H9 (cell line): Measurements from ENCODE around the gene FSIP1. TPM values are rescaled to one million over a fixed set of nuclear protein-coding genes. Genes with fewer than 3 reads are reported as not detected.

Source experiments
- DNase-seq: peaks from one replicate; pipeline ENCODE4 v3.0.0-alpha.2; 2017
- H2AFZ ChIP-seq: one replicate; pipeline ENCODE4 v1.6.1; 2013; ENCODE audit warnings: mild to moderate bottlenecking, low read length, control low read depth, moderate library complexity
- H2AK5ac ChIP-seq: 2 replicates; pipeline ENCODE4 v1.6.1; 2013; ENCODE audit warnings: low read length, control low read depth, mixed read lengths; ENCODE audit not compliant: insufficient read length
- H2BK120ac ChIP-seq: one replicate; pipeline ENCODE4 v1.6.1; 2013; ENCODE audit warnings: low read depth, mild to moderate bottlenecking, low read length, control low read depth, inconsistent platforms; ENCODE audit not compliant: poor library complexity, severe bottlenecking
- H2BK12ac ChIP-seq: 2 replicates; pipeline ENCODE4 v1.6.1; 2013; ENCODE audit warnings: low read length, control low read depth, mixed read lengths, low read depth; ENCODE audit not compliant: insufficient read length
- H2BK15ac ChIP-seq: 2 replicates; pipeline ENCODE4 v1.6.1; 2013; ENCODE audit warnings: low read depth, low read length, control low read depth
- H2BK20ac ChIP-seq: one replicate; pipeline ENCODE4 v1.6.1; 2013; ENCODE audit warnings: low read depth, mild to moderate bottlenecking, low read length, control low read depth, inconsistent platforms; ENCODE audit not compliant: poor library complexity, severe bottlenecking
- H2BK5ac ChIP-seq: 2 replicates; pipeline ENCODE4 v1.6.1; 2013; ENCODE audit warnings: low read length, control low read depth, mixed read lengths; ENCODE audit not compliant: insufficient read length
- H3K14ac ChIP-seq: 2 replicates; pipeline ENCODE4 v1.6.1; 2013; ENCODE audit warnings: low read length, control low read depth; ENCODE audit not compliant: insufficient read depth
- H3K18ac ChIP-seq: 2 replicates; pipeline ENCODE4 v1.6.1; 2013; ENCODE audit warnings: low read depth, mild to moderate bottlenecking, mixed read lengths, low read length, control low read depth; ENCODE audit not compliant: insufficient read length
- H3K23ac ChIP-seq: 2 replicates; pipeline ENCODE4 v1.6.1; 2013; ENCODE audit warnings: low read length, control low read depth, mixed read lengths, low read depth; ENCODE audit not compliant: insufficient read length
- H3K23me2 ChIP-seq: 2 replicates; pipeline ENCODE4 v1.6.1; 2013; ENCODE audit warnings: low read depth, mild to moderate bottlenecking, mixed read lengths, low read length, control low read depth; ENCODE audit not compliant: insufficient read length, poor library complexity, severe bottlenecking
- H3K27ac ChIP-seq: 2 replicates; pipeline ENCODE4 v1.5.1; 2013; ENCODE audit warnings: low read length, control low read depth, mixed read lengths, low read depth; ENCODE audit not compliant: insufficient read length
- H3K27me3 ChIP-seq: 2 replicates; pipeline ENCODE4 v1.6.1; 2013; ENCODE audit warnings: low read length, control low read depth, inconsistent platforms; ENCODE audit not compliant: insufficient read depth
- H3K4ac ChIP-seq: 2 replicates; pipeline ENCODE4 v1.6.1; 2013; ENCODE audit warnings: low read depth, mild to moderate bottlenecking, control low read depth, inconsistent platforms, low read length, moderate library complexity
- H3K4me1 ChIP-seq: 2 replicates; pipeline ENCODE4 v1.6.1; 2013; ENCODE audit warnings: low read length, control low read depth, inconsistent platforms; ENCODE audit not compliant: insufficient read depth
- H3K4me2 ChIP-seq: 2 replicates; pipeline ENCODE4 v1.6.1; 2013; ENCODE audit warnings: low read length, control low read depth, mixed read lengths; ENCODE audit not compliant: insufficient read length, insufficient read depth
- H3K56ac ChIP-seq: 2 replicates; pipeline ENCODE4 v1.6.1; 2013; ENCODE audit warnings: low read depth, mild to moderate bottlenecking, mixed read lengths, low read length, control low read depth; ENCODE audit not compliant: insufficient read length
- H3K79me1 ChIP-seq: 2 replicates; pipeline ENCODE4 v1.6.1; 2013; ENCODE audit warnings: low read depth, mild to moderate bottlenecking, moderate library complexity, low read length, control low read depth, inconsistent platforms; ENCODE audit not compliant: insufficient read depth, poor library complexity, severe bottlenecking
- H3K79me2 ChIP-seq: 2 replicates; pipeline ENCODE4 v1.6.1; 2013; ENCODE audit warnings: low read length, control low read depth, inconsistent platforms; ENCODE audit not compliant: insufficient read depth
- H3K9ac ChIP-seq: 2 replicates; pipeline ENCODE4 v1.6.1; 2013; ENCODE audit warnings: low read length, control low read depth, mixed read lengths; ENCODE audit not compliant: insufficient read length; ENCODE audit errors: extremely low read depth
- H3K9me3 ChIP-seq: one replicate; pipeline ENCODE4 v1.6.1; 2013; ENCODE audit warnings: low read depth, low read length, inconsistent platforms; ENCODE audit not compliant: control insufficient read depth
- H3T11ph ChIP-seq: one replicate; pipeline ENCODE4 v1.6.1; 2013; ENCODE audit warnings: mild to moderate bottlenecking, low read length, control low read depth, inconsistent platforms
- H4K20me1 ChIP-seq: one replicate; pipeline ENCODE4 v1.6.1; 2013; ENCODE audit not compliant: control insufficient read depth, insufficient read length, insufficient read depth
- H4K5ac ChIP-seq: 2 replicates; pipeline ENCODE4 v1.6.1; 2013; ENCODE audit warnings: low read depth, mild to moderate bottlenecking, mixed read lengths, low read length, control low read depth; ENCODE audit not compliant: insufficient read length
- H4K8ac ChIP-seq: replicated peaks from 2 replicates; pipeline ENCODE4 v1.6.1; 2013; ENCODE audit warnings: low read length, control low read depth, mixed read lengths, low read depth; ENCODE audit not compliant: insufficient read length
- H4K91ac ChIP-seq: 2 replicates; pipeline ENCODE4 v1.6.1; 2013; ENCODE audit warnings: low read depth, mild to moderate bottlenecking, moderate library complexity, mixed read lengths, low read length, control low read depth; ENCODE audit not compliant: insufficient read length
- H3K27ac Mint-ChIP-seq, 3 experiments: 2 replicates in 2 of 3; 3 replicates in 1 of 3; pipeline ENCODE4 v1.8.0; 2020 to 2021; ENCODE audit warnings: mixed read lengths in 3 of 3, mild to moderate bottlenecking in 1 of 3, moderate library complexity in 1 of 3
- H3K27me3 Mint-ChIP-seq: 2 replicates; pipeline ENCODE4 v1.8.0; 2021; ENCODE audit warnings: low read depth, mild to moderate bottlenecking, moderate library complexity, mixed read lengths
- H3K36me3 Mint-ChIP-seq, 3 experiments: 2 replicates in 2 of 3; 3 replicates in 1 of 3; pipeline ENCODE4 v1.8.0; 2020 to 2021; ENCODE audit warnings: low read depth in 3 of 3, mixed read lengths in 3 of 3; ENCODE audit not compliant: insufficient read depth in 1 of 3
- H3K4me1 Mint-ChIP-seq, 2 experiments: 2 replicates each; pipeline ENCODE4 v1.8.0; 2020; ENCODE audit warnings: mixed read lengths in 2 of 2
- H3K4me3 Mint-ChIP-seq, 2 experiments: 2 replicates in 1 of 2; 3 replicates in 1 of 2; pipeline ENCODE4 v1.8.0; 2020 to 2021; ENCODE audit warnings: mild to moderate bottlenecking in 2 of 2, mixed read lengths in 2 of 2, moderate library complexity in 1 of 2
- H3K9me3 Mint-ChIP-seq, 2 experiments: 2 replicates in 1 of 2; 3 replicates in 1 of 2; pipeline ENCODE4 v1.8.0; 2020; ENCODE audit warnings: mild to moderate bottlenecking in 2 of 2, mixed read lengths in 2 of 2, moderate library complexity in 1 of 2
- CTCF ChIP-seq: fragments of 200-600 bp; sonication (generic); conservative IDR thresholded peaks from 3 replicates; pipeline ENCODE4 v1.8.0; 2021; ENCODE audit warnings: antibody characterized with exemption, mild to moderate bottlenecking
- total RNA-seq: library from RNA; stranded (reverse); gene quantifications from 2 replicates; pipeline ENCODE4 v1.2.1, GENCODE V29; 2021

Gene FSIP1
- total RNA-seq, 1 experiment from 2014 or later: 0.96 TPM

- Histone ChIP-seq H3K27me3 (no peaks in the 10 kb centered on the region), H3K56ac (no peak overlapping the region), H3K9ac (no peak overlapping the region), H2BK120ac (no peak overlapping the region), H2AFZ (no peak overlapping the region), H3K18ac (no peak overlapping the region), H3K23ac (no peak overlapping the region), H2BK5ac (no peak overlapping the region), H4K20me1 (no peaks in the 10 kb centered on the region), H3K4me2 (no peak overlapping the region), H2BK12ac (no peak overlapping the region), H3K27ac (no peak overlapping the region), H2BK20ac (no peak overlapping the region), H4K5ac (no peak overlapping the region), H3T11ph (no peak overlapping the region), H4K8ac (no peak overlapping the region), H3K79me2 (no peaks in the 10 kb centered on the region), H3K4ac (no peak overlapping the region), H2BK15ac (no peak overlapping the region), H2AK5ac (no peak overlapping the region), H3K14ac (no peak overlapping the region), H3K79me1 (no peaks in the 10 kb centered on the region), H3K4me1 (no peaks in the 10 kb centered on the region), H3K9me3 (no peaks in the 10 kb centered on the region), H3K23me2 (no peaks in the 10 kb centered on the region), H4K91ac (no peak overlapping the region)
- H3K9me3 Mint-ChIP-seq: no peaks in the 10 kb centered on the region
- H3K27ac Mint-ChIP-seq: no peak overlapping the region
- DNase-seq: no peak
- H3K4me1 Mint-ChIP-seq: peaks cover 8 to 9% of the 10 kb centered on the region in 2 experiments
- peaks cover 0 to 2% (median 0%) of the 10 kb centered on the region in 3 experiments; a peak in 1 of 7 replicates for H3K36me3 Mint-ChIP-seq
- no peak for TF ChIP-seq CTCF
- no peak overlapping the region for H3K4me3 Mint-ChIP-seq
- no peaks in the 10 kb centered on the region for H3K27me3 Mint-ChIP-seq
Observed at GRCh38 chr15:39741258-39741657, 41.4 kb downstream of the FSIP1 start.
